HUDEP-2 (cell line): Measurements from ENCODE around the gene NEIL3.

ENCODE experiments used
- DNase-seq, 76 experiments: peaks; one replicate each; lab custom pipeline; 2025; ENCODE audit not compliant: unreplicated experiment in 76 of 76; lab: John Stamatoyannopoulos, UW

The NEIL3 gene

GRCh38 chr4:177309522-177310371 is at the start of gene NEIL3:
NEIL3 (plus strand) TSS chr4:177309874; CDS start chr4:177309954, 80 bp downstream.
- peak in 75 of 76 experiments; percentile 43 to 93 (median 83) for DNase-seq

GRCh38 chr4:177263818-177264217 is 45.9 kb upstream of the NEIL3 start:
- DNase-seq, result no peak

GRCh38 chr4:177264788-177265422 is 44.8 kb upstream of the NEIL3 start:
- DNase-seq, result no peak

- DNase-seq, result no peak
Measured at GRCh38 chr4:177265729-177266128, 43.9 kb upstream of the NEIL3 start.

- no peak for DNase-seq
Measured at GRCh38 chr4:177266506-177266905, 43.2 kb upstream of the NEIL3 start.

- DNase-seq, result no peak
Measured at GRCh38 chr4:177267911-177268310, 41.8 kb upstream of the NEIL3 start.

GRCh38 chr4:177271091-177271490 is 38.6 kb upstream of the NEIL3 start:
- DNase-seq, result no peak

GRCh38 chr4:177271915-177272766 is 37.5 kb upstream of the NEIL3 start:
- DNase-seq, result no peak

- no peak for DNase-seq
Measured at GRCh38 chr4:177275999-177276398, 33.7 kb upstream of the NEIL3 start.

GRCh38 chr4:177281351-177281909 is 28.2 kb upstream of the NEIL3 start:
- DNase-seq, result no peak

GRCh38 chr4:177282284-177282835 is 27.3 kb upstream of the NEIL3 start:
- no peak for DNase-seq

- no peak for DNase-seq
Measured at GRCh38 chr4:177283167-177283566, 26.5 kb upstream of the NEIL3 start.

- DNase-seq, result no peak
Measured at GRCh38 chr4:177285953-177286352, 23.7 kb upstream of the NEIL3 start.

GRCh38 chr4:177287255-177287654 is 22.4 kb upstream of the NEIL3 start:
- no peak for DNase-seq

- DNase-seq, result no peak
Measured at GRCh38 chr4:177288335-177288734, 21.3 kb upstream of the NEIL3 start.

GRCh38 chr4:177290780-177291179 is 18.9 kb upstream of the NEIL3 start:
- no peak for DNase-seq

GRCh38 chr4:177292171-177292570 is 17.5 kb upstream of the NEIL3 start:
- DNase-seq, result no peak

- DNase-seq, result no peak
Measured at GRCh38 chr4:177293208-177294033, 16.3 kb upstream of the NEIL3 start.

GRCh38 chr4:177297785-177298391 is 11.8 kb upstream of the NEIL3 start:
- DNase-seq, result no peak
